ENCODE data around the gene AGBL1.
"Not testable (repeated sequence)": the region's sequence is repeated elsewhere in the genome, so short reads cannot be mapped to it uniquely, and the experiment has no call there.

AGBL1 gene

DNA sequence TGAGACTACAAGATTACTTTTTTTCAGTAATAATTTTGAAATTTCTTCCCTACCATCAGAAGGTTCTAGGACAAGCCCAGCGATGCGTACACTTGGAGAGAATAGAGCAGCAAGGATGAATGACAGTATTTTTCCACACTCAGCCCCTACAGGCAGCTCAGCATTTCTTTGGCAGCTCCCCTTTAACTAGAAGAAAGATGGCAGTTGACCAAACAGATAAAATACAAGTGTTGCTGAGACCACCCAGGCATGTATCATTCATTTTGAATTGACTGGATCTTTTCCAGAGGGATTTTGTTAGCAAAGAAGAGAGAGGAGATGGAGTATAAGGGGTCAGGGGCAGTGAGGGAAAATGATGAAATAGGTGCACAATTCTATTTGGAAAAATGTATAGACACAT, 761.3 kb downstream of the AGBL1 start:
- DNase-seq = no peak

DNA sequence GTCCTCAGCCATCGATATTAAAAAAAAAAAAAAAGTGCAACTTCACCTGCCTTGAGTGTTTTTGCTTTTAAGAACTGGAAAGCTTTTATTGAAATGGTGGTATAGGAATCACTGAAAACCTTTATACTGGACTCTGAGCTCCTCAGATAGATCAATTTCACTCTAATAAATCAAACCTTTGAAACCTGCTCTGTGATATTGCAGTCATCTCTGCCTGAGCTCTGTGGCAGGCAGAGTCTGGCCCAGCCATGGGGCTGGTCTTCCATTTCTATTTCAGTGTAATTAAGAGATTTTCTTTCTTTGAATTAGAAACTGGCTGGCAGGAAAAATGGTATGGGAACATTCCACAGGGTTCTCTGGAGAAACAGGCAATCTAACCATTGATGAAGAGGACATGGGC, 762.5 kb downstream of the AGBL1 start:
- no peak for DNase-seq

GRCh38 chr15:86846036-86846435, 766.4 kb downstream of the AGBL1 start:
- DNase-seq = no peak

DNA sequence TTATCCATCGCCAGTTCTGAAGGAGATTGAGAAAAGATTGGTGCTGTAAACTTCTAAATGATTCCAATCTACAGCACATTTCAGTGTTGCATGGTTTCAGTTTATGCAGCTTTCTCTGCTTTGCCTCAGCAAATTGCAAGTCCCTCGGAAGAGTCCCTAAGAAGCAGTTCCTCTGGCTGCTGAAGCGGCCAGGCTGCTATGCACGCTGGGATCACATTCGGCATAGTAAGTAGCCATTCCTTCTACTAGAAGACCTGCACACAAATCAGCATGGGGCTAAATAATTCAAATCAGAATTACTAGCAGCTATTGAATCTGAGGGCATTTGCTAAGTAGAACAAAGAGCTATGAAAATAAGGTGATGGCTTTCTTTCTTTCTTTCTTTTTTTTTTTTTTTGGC, 769.5 kb downstream of the AGBL1 start:
- DNase-seq = no peak

DNA sequence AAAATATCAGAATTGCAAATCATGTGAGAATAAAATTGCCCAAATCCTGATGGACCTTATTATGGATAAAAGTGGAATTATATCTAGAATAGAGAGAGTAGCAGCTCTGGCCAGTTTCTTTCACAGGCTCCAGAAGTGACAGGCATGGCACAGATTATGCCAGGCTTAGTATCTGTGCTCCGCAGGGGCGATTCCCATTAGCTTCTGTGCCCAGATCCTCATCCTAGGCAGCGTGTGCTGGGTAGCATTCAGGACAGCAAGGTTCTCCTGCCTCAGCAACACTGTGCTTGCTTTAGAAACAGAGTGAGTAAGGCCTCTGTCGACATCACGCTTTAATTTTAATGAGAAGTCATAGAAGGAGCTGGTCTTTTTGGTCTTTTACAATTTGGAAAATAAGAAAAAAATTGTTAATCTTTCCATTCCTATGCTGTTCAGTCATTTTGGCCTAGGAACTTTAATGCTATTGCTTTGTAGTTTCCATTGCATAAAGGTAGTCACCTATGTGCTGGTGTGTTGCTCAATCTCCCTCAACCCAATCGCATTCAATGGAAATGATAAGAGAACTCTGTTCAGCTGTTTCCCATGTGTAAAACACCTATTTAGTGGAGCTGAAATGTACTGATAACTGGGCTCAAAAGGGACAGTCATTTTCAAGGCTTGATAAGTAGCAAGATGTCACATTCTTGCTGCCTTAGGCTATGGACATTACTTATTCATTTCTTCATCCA, 770.1 kb downstream of the AGBL1 start:
- DNase-seq = no peak

DNA sequence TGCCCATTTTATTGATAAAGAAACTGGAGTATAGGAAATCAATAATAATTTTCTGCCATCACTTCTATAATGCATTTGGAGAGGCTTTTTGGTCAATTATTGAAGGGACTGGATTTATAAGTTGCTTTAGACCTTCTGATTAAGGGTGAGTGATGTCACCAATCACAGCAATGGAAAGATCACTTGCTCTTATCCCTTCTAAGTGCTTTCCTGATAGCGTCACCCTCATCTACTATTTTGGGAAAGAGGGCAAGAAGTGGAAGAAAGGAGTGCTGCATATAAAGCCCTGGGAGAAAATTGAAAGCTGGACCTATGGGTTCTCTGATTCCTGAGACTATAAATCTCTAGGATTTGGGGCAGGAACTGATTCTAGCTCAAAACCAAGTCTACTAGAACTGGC, 771.3 kb downstream of the AGBL1 start:
- DNase-seq = no peak

DNA sequence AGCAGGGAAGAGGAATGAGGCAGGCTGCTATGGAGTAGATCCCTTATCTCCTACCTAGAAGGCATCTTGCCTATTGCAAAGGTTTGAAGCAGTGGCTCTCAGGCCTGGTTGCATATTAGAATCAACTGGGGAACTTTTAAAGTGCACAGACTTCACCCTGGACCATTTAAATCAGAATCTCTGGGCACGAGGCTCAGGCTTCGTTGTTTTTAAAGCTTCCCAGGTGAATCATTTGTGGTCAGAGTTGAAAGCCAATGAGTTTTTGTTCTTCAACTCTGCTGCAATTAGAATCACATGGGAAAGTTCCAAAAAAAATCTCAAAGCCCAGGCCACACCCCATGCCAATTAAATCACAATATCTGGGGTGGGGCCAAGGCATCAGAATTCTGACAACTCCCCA, 773.1 kb downstream of the AGBL1 start:
- DNase-seq = no peak

DNA sequence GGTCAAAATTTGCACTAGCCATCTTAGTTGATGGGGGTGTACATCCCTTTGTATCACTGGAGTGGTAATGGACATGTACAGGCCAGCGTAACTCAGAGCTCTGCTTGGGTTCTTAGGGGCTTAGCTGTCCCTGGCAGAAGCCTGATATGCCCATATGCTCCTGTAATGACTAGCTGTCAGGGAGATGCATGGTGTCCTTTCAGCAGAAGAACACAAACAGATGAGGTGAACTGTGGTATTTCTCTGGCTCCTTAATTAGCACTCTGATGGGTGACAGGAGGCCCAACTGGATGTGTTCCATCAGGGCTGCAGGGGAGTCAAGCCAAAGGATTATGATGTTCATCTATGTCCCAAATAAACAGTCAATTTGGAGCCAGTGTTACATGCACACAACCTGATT, 774.5 kb downstream of the AGBL1 start:
- DNase-seq = no peak

- DNase-seq = no peak
Measured at GRCh38 chr15:86855307-86856291, 775.9 kb downstream of the AGBL1 start.

DNA sequence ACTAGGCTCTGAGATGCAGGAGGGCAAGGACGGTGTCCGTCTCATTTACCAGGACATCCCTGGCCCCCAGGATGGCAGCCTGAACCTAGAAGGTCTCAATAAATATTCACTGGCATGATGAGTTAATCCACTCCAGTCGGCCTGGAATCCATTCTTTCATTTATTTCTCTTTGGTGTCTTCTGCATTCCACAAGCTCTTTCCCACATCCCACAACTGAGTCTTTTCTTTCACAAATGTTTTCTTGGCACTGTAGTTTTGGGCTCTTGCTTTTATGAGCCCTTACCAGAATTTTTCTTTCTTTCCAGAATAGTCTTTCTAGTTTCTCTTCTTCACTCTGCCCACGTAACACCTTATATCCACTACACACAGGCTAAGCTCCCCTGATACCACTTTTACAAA, 778.0 kb downstream of the AGBL1 start:
- DNase-seq = no peak

DNA sequence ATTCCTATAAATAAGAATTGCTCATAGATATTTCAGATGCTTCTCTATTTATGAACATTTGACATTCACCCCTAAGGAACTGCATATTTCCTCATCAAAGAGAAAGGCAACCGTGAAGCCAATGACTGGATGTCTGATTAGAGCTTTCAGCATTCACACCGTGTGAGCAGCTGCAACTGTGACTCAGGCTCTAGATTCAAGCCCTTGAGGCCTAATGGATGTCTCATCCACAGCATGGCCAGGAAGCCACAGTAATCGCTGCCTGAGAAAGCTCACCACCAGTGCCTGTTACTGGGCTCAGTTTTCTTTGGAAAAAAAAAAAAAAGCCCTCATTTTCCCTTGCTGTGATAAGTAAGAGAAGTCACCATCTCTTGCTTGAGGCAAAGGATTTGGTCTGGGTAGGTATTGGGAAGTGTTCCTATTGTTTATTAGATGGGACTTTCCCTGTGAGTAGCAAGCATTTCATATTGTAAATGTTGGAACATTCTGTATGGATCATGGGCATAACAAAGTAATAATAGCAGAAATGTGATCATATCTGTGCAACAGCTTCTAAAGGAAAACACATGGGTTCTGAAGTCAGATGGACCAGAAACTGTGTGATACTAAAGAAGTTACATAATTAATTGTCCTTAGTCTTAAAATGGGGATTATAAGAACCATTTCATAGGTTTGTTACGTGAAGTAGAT, 783.7 kb downstream of the AGBL1 start:
- no peak for DNase-seq

DNA sequence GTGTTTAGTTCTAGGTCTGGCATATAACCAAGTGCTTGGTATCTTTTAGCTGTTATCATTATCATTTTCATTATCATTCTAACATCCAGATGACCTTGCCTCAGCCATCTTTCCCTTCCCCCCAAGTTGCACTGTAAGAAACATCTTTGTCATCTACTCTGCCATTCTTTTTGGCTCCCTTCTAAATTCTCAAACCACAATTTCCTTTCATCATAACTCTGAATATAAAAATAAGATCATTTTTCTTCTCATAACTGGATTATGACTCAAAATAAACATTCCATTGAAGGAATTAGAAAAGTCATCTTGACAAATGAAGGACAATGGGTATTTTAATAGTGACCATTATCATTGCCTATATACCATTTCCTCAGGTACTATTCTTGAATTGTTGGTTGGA, 786.2 kb downstream of the AGBL1 start:
- DNase-seq = no peak

GRCh38 chr15:86870846-86871245, 791.2 kb downstream of the AGBL1 start:
- DNase-seq = no peak

DNA sequence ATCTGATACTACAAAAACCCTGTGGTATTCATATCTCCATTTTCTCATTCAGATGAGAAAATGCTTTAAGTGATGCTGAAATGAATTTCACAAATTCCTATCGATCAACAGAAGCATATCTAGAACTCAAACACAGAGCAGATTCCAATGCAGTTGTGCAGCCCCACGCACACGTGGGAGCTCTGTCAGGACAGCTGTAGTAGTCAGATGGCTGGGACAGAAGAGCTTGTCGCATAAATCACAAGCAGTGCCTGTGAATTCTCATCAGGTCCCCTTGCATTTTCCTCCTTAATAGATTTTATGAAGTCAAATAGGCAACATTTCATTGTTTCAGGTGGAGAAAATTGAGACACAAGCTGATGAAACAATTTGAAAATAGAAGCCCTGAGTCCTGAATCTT, 792.3 kb downstream of the AGBL1 start:
- no peak for DNase-seq

GRCh38 chr15:86872782-86873181, 793.1 kb downstream of the AGBL1 start:
- no peak for DNase-seq

DNA sequence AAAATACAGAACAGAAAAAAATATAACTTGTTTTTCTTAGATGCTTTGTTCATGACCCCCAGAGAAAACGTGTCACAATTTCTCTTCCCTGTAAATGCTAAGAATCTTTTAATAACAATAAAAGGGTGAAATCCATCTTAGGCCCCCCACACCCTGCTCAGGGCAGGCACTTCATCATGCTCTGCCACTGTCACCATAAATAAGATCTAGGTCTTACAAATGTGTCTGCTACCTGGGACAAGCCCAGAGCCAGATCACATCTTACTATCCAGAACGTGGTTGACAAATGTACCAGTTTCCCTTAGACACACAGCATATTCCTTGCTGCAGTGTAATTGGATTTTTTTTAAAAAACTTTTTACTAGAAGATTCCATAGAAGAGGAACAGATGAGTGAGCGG, 795.4 kb downstream of the AGBL1 start:
- no peak for DNase-seq

DNA sequence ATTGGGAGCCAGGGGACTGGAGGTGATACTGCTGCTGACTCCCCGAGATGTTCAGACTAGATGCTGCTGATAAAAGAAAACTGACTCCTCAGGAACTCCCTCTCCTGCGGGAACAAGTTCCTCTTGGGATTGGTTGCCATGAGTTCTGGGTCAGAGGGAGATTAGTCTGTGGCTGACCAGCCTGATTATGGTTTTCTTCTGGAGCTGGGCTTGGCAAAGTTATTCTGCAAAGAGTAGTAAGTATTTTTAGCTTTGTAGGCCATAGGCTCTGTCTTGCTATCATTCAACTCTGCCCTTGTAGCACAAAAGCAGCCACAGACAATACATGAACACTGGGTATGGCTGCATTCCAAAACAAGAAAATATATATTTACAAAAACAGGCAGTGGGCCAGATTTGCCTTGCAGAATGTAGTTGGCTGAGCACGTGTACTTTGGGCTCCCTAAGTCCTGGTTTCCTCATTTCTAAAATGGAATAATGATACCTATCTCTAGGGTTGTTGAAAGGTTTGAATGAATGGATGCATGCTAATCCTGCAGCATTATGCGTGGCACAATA, 796.8 kb downstream of the AGBL1 start:
- DNase-seq = no peak

- no peak for DNase-seq
Measured at GRCh38 chr15:86877171-86877631, 797.5 kb downstream of the AGBL1 start.

DNA sequence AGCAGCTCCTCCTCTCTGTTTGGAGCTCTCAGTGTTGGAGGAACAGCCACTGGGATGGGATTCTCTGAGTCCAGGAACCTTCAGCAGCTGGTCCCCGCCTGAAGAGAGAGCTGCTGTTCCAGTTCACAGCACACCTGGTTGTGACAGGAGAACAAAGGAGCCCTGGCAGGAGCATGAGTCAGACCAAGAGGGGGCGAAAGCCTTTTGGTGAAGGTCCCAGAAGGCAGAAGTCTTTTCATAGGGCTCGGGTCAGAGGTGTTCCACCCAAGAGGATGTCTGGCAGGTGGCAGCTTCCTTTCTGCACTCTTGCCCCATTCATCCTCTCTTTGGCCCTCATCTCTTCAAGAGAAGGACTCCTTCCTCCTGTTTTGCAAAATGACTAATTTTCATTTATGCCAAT, 799.2 kb downstream of the AGBL1 start:
- not testable (repeated sequence) for DNase-seq

GRCh38 chr15:86879250-86880229, 799.9 kb downstream of the AGBL1 start:
- no peak for DNase-seq

DNA sequence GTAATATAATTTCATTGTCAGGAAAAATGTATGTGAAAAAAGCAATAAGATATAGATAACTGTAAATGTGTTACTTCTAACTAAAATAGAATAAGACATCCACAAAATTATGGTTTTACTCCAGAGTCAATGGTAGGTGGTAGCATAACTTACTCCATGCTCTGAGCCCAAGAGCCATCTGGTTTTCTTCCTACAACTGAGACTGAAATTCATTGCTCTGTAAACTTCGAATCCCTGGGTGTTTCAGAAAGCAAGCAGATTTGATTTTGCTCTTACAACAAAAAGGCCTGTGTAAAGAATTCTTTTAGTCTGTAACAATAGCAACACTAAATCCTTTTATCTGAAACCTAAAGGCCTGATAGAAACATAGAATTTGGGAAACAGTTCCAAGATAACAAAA, 805.9 kb downstream of the AGBL1 start:
- DNase-seq = no peak
